Measurements from ENCODE around the gene CCDC47. TPM values are rescaled to one million over a fixed set of nuclear protein-coding genes. Genes with fewer than 3 reads are reported as not detected.

CCDC47 gene
- total RNA-seq, 1 experiment from 2014 or later, result 117 TPM

DNA sequence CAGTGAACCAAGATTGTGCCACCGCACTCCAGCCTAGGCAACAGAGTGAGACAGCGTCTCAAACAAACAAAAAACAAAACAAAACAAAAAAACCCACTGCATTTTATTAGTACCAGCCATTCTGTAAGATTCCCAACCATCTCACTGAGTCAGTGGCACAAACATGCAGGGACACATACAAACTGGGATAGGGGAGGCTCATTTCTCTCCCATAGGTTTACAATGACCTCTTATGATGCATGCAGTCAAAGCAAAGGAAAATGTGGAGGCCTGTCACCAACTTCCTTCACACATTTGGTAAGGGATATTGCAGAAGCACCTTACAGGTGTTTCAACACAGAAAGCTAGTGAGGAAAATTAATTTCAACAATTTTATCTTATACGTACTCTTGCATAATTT is 19.4 kb downstream of the CCDC47 start (continued):
- TF ChIP-seq, protein P1, sequence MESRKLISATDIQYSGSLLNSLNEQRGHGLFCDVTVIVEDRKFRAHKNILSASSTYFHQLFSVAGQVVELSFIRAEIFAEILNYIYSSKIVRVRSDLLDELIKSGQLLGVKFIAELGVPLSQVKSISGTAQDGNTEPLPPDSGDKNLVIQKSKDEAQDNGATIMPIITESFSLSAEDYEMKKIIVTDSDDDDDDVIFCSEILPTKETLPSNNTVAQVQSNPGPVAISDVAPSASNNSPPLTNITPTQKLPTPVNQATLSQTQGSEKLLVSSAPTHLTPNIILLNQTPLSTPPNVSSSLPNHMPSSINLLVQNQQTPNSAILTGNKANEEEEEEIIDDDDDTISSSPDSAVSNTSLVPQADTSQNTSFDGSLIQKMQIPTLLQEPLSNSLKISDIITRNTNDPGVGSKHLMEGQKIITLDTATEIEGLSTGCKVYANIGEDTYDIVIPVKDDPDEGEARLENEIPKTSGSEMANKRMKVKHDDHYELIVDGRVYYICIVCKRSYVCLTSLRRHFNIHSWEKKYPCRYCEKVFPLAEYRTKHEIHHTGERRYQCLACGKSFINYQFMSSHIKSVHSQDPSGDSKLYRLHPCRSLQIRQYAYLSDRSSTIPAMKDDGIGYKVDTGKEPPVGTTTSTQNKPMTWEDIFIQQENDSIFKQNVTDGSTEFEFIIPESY (IDR thresholded peaks at IDR 0.05; ENCODE audit: extremely low read depth, insufficient replicate concordance, low read length), result no peak
- TF ChIP-seq CEBPB (IDR thresholded peaks at IDR 0.05; ENCODE audit: low read depth) (no peak), RAD21 (IDR thresholded peaks at IDR 0.05; ENCODE audit: low read depth) (no peak), EZH2 (IDR thresholded peaks at IDR 0.05) (no peak)

DNA sequence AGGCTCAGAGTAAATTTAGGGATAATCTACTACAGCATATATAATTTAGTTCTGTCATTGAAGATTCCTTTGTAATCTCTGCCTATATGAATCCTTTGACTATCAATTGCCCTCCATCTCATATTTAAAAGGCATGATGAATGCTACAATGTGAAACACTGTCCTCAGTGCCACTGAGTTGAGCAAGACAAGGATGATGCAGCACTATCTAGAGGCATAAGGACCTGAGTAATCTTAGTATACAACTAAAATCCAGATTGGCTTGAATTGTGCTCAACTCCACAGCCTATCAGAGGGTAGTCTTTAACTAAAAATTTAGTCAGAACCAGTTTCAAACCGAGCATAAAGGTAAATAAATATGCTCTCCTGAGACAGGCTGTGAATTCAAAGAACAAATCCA is 20.2 kb downstream of the CCDC47 start:
- intact Hi-C loops (cut with micrococcal nuclease), result no loop called here
- DNase-seq (ENCODE audit: low read depth, low spot score), result no peak
- no peak for ATAC-seq
- BruUV-seq (replicated peaks), result no TSS peak
- H3K27me3 ChIP-seq (ENCODE audit: insufficient read depth, low read length), result no peaks in the 10 kb centered on the region
- no peak overlapping the region for H2AFZ ChIP-seq (ENCODE audit: low read depth, low read length, poor library complexity, severe bottlenecking)
- H3K27ac ChIP-seq (ENCODE audit: low read depth, low read length), result no peak overlapping the region
- H3K9me3 ChIP-seq (ENCODE audit: control insufficient read depth in 1 of 2, insufficient read depth in 1 of 2, low read depth in 1 of 2, low read length in 2 of 2), result no peaks in the 10 kb centered on the region
- H3K4me2 ChIP-seq (ENCODE audit: low read length), result no peak overlapping the region
- POLR2A ChIA-PET, result interaction anchor here (1.2 kb wide), 1 partner anchor 20 kb away, joined by 5 read pairs; the partner anchor contains the start of genes CCDC47 and DDX42
- CTCF ChIA-PET, result no interaction called here
- H4K20me1 ChIP-seq (ENCODE audit: insufficient read depth), result no peaks in the 10 kb centered on the region
- H3K9ac ChIP-seq (ENCODE audit: low read length), result no peak overlapping the region
- H3K4me1 ChIP-seq (ENCODE audit: control insufficient read depth in 1 of 2, insufficient read depth in 2 of 2, low read length in 2 of 2), result no peaks in the 10 kb centered on the region
- H3K9me2 ChIP-seq (ENCODE audit: insufficient read depth), result no peaks in the 10 kb centered on the region
- H3K4me3 ChIP-seq (replicated peaks in 1 of 2; ENCODE audit: low read depth in 1 of 2, low read length in 2 of 2), result no peak overlapping the region
- RAD21 ChIA-PET (ENCODE audit: low non-redundant PET in 1 of 2, low total read pairs in 2 of 2, uncharacterized antibody in 2 of 2, unreplicated experiment in 2 of 2), result interaction anchor here in 1 of 2 experiments (0.6 kb wide), 1 partner anchor 11 kb away, joined by 7 read pairs; no protein-coding TSS in a partner anchor
- H3K36me3 ChIP-seq (ENCODE audit: control insufficient read depth in 1 of 2, insufficient read depth in 2 of 2, low read length in 2 of 2), result peaks cover 60 to 74% of the 10 kb centered on the region in 2 experiments
- H3K79me2 ChIP-seq (ENCODE audit: insufficient read depth, low read length), result peaks cover 5% of the 10 kb centered on the region; the same call in 1 of the 2 replicates
- TF ChIP-seq ELF1 (IDR thresholded peaks at IDR 0.05; ENCODE audit: borderline replicate concordance, low read depth), result no peak
- TF ChIP-seq YY1 (IDR thresholded peaks at IDR 0.05; ENCODE audit: extremely low read depth, insufficient replicate concordance, low read depth, low read length), result no peak
- TF ChIP-seq TCF7L2 (IDR thresholded peaks at IDR 0.05; ENCODE audit: borderline replicate concordance, extremely low read depth, insufficient read depth, insufficient read length), result no peak
- TF ChIP-seq ZNF274 (IDR thresholded peaks at IDR 0.05; ENCODE audit: low read depth, low read length), result no peak
- no peak for TF ChIP-seq POLR2AphosphoS5 (IDR thresholded peaks at IDR 0.05; ENCODE audit: low read depth, low read length)
- TF ChIP-seq EZH2 (IDR thresholded peaks at IDR 0.05), result no peak
- no peak for TF ChIP-seq EZH2phosphoT487 (IDR thresholded peaks at IDR 0.05; ENCODE audit: borderline replicate concordance)
- TF ChIP-seq, protein P2, sequence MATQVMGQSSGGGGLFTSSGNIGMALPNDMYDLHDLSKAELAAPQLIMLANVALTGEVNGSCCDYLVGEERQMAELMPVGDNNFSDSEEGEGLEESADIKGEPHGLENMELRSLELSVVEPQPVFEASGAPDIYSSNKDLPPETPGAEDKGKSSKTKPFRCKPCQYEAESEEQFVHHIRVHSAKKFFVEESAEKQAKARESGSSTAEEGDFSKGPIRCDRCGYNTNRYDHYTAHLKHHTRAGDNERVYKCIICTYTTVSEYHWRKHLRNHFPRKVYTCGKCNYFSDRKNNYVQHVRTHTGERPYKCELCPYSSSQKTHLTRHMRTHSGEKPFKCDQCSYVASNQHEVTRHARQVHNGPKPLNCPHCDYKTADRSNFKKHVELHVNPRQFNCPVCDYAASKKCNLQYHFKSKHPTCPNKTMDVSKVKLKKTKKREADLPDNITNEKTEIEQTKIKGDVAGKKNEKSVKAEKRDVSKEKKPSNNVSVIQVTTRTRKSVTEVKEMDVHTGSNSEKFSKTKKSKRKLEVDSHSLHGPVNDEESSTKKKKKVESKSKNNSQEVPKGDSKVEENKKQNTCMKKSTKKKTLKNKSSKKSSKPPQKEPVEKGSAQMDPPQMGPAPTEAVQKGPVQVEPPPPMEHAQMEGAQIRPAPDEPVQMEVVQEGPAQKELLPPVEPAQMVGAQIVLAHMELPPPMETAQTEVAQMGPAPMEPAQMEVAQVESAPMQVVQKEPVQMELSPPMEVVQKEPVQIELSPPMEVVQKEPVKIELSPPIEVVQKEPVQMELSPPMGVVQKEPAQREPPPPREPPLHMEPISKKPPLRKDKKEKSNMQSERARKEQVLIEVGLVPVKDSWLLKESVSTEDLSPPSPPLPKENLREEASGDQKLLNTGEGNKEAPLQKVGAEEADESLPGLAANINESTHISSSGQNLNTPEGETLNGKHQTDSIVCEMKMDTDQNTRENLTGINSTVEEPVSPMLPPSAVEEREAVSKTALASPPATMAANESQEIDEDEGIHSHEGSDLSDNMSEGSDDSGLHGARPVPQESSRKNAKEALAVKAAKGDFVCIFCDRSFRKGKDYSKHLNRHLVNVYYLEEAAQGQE (IDR thresholded peaks at IDR 0.05; ENCODE audit: low read depth), result no peak
- no peak for TF ChIP-seq RAD21 (IDR thresholded peaks at IDR 0.05; ENCODE audit: low read depth)
- no peak for TF ChIP-seq ZFX (IDR thresholded peaks at IDR 0.05)
- TF ChIP-seq, protein P3, sequence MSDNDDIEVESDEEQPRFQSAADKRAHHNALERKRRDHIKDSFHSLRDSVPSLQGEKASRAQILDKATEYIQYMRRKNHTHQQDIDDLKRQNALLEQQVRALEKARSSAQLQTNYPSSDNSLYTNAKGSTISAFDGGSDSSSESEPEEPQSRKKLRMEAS (IDR thresholded peaks at IDR 0.05), result no peak
- TF ChIP-seq, protein P4, sequence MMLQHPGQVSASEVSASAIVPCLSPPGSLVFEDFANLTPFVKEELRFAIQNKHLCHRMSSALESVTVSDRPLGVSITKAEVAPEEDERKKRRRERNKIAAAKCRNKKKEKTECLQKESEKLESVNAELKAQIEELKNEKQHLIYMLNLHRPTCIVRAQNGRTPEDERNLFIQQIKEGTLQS (IDR thresholded peaks at IDR 0.05), result no peak
- TF ChIP-seq SRF (IDR thresholded peaks at IDR 0.05; ENCODE audit: low read depth), result no peak
- TF ChIP-seq EGR1 (IDR thresholded peaks at IDR 0.05; ENCODE audit: low read depth), result no peak
- TF ChIP-seq, protein P5, sequence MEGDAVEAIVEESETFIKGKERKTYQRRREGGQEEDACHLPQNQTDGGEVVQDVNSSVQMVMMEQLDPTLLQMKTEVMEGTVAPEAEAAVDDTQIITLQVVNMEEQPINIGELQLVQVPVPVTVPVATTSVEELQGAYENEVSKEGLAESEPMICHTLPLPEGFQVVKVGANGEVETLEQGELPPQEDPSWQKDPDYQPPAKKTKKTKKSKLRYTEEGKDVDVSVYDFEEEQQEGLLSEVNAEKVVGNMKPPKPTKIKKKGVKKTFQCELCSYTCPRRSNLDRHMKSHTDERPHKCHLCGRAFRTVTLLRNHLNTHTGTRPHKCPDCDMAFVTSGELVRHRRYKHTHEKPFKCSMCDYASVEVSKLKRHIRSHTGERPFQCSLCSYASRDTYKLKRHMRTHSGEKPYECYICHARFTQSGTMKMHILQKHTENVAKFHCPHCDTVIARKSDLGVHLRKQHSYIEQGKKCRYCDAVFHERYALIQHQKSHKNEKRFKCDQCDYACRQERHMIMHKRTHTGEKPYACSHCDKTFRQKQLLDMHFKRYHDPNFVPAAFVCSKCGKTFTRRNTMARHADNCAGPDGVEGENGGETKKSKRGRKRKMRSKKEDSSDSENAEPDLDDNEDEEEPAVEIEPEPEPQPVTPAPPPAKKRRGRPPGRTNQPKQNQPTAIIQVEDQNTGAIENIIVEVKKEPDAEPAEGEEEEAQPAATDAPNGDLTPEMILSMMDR (IDR thresholded peaks at IDR 0.05 in 2 of 3, conservative IDR thresholded peaks at IDR 0.05 in 1 of 3; ENCODE audit: borderline replicate concordance in 1 of 3, insufficient read depth in 1 of 3, low read depth in 2 of 3, low read length in 2 of 3), result no peak
- TF ChIP-seq CBX3 (IDR thresholded peaks at IDR 0.05; ENCODE audit: low read depth), result no peak
